KMS-11 (cell line): ENCODE data around the gene AGAP1.

ENCODE experiments used
- H2AFZ ChIP-seq: fragments of 200-600 bp; sonication (generic); 2 replicates; pipeline ENCODE4 v1.6.1; 2016; ENCODE audit warnings: antibody characterized with exemption, mixed run types, low read depth
- H3K27ac ChIP-seq: fragments of 200-600 bp; sonication (generic); 2 replicates; pipeline ENCODE4 v1.6.1; 2016; ENCODE audit warnings: mild to moderate bottlenecking, mixed run types
- H3K27me3 ChIP-seq: fragments of 200-600 bp; sonication (generic); 2 replicates; pipeline ENCODE4 v1.6.1; 2017; ENCODE audit warnings: mild to moderate bottlenecking, low read depth, mixed run types, moderate library complexity; ENCODE audit not compliant: insufficient read depth
- H3K36me3 ChIP-seq: fragments of 200-600 bp; sonication (generic); 2 replicates; pipeline ENCODE4 v1.6.1; 2017; ENCODE audit warnings: mild to moderate bottlenecking, mixed run types; ENCODE audit not compliant: insufficient read depth
- H3K4me1 ChIP-seq: fragments of 200-600 bp; sonication (generic); 2 replicates; pipeline ENCODE4 v1.6.1; 2016; ENCODE audit warnings: mild to moderate bottlenecking, low read depth, mixed run types; ENCODE audit not compliant: poor library complexity, severe bottlenecking
- H3K4me2 ChIP-seq: fragments of 200-600 bp; sonication (generic); 2 replicates; pipeline ENCODE4 v1.7.0; 2016; ENCODE audit warnings: mild to moderate bottlenecking, mixed run types
- H3K4me3 ChIP-seq: fragments of 200-600 bp; sonication (generic); IDR thresholded peaks from 2 replicates; pipeline ENCODE4 v1.6.1; 2017; ENCODE audit warnings: low read depth, low read length, mixed read lengths; ENCODE audit not compliant: insufficient read depth
- H3K79me2 ChIP-seq: fragments of 200-600 bp; sonication (generic); 2 replicates; pipeline ENCODE4 v1.6.1; 2016; ENCODE audit warnings: low read depth, mixed run types; ENCODE audit not compliant: insufficient read depth
- H3K9ac ChIP-seq: fragments of 200-600 bp; sonication (generic); 2 replicates; pipeline ENCODE4 v1.6.1; 2016; ENCODE audit warnings: mild to moderate bottlenecking, mixed run types
- H4K20me1 ChIP-seq: fragments of 200-600 bp; sonication (generic); 2 replicates; pipeline ENCODE4 v1.6.1; 2016; ENCODE audit warnings: mild to moderate bottlenecking, mixed run types; ENCODE audit not compliant: insufficient read depth
- CTCF ChIP-seq: fragments of 200-600 bp; sonication (generic); conservative IDR thresholded peaks from 2 replicates; pipeline ENCODE4 v1.6.1; 2017; ENCODE audit warnings: low read depth, mild to moderate bottlenecking, antibody characterized with exemption, low read length, moderate library complexity, mixed read lengths

AGAP1 gene

GRCh38 chr2:236143811-236144210 lies 650.0 kb downstream of the AGAP1 start:
- Histone ChIP-seq H2AFZ (no peak overlapping the region), H3K79me2 (no peaks in the 10 kb centered on the region), H4K20me1 (no peaks in the 10 kb centered on the region), H3K9ac (no peak overlapping the region), H3K27me3 (no peaks in the 10 kb centered on the region), H3K27ac (no peak overlapping the region), H3K4me1 (no peaks in the 10 kb centered on the region), H3K4me3 (no peak overlapping the region), H3K4me2 (no peak overlapping the region), H3K36me3 (no peaks in the 10 kb centered on the region)
- TF ChIP-seq CTCF, result no peak

- no peaks in the 10 kb centered on the region for H3K36me3 ChIP-seq
- no peaks in the 10 kb centered on the region for H3K79me2 ChIP-seq
- no peak for TF ChIP-seq CTCF
- no peak overlapping the region for H3K27ac ChIP-seq
- no peak overlapping the region for H3K4me2 ChIP-seq
- H3K4me1 ChIP-seq, result no peaks in the 10 kb centered on the region
- H3K27me3 ChIP-seq, result no peaks in the 10 kb centered on the region
- H2AFZ ChIP-seq, result no peak overlapping the region
- no peak overlapping the region for H3K9ac ChIP-seq
- H4K20me1 ChIP-seq, result no peaks in the 10 kb centered on the region
- H3K4me3 ChIP-seq, result no peak overlapping the region
Observed at GRCh38 chr2:236146436-236146835, 652.6 kb downstream of the AGAP1 start.

- Histone ChIP-seq H3K4me2 (no peak overlapping the region), H3K27me3 (no peaks in the 10 kb centered on the region), H4K20me1 (no peaks in the 10 kb centered on the region), H3K27ac (no peak overlapping the region), H3K79me2 (no peaks in the 10 kb centered on the region), H3K36me3 (no peaks in the 10 kb centered on the region), H3K9ac (no peak overlapping the region), H3K4me1 (no peaks in the 10 kb centered on the region), H2AFZ (no peak overlapping the region), H3K4me3 (no peak overlapping the region)
- no peak for TF ChIP-seq CTCF
Observed at GRCh38 chr2:236155406-236155805, 661.6 kb downstream of the AGAP1 start.

GRCh38 chr2:236156095-236156859 lies 662.4 kb downstream of the AGAP1 start:
- Histone ChIP-seq H3K4me1 (no peaks in the 10 kb centered on the region), H3K27ac (no peak overlapping the region), H3K9ac (no peak overlapping the region), H3K27me3 (no peaks in the 10 kb centered on the region), H3K36me3 (no peaks in the 10 kb centered on the region), H3K79me2 (no peaks in the 10 kb centered on the region), H2AFZ (no peak overlapping the region), H3K4me3 (no peak overlapping the region), H4K20me1 (no peaks in the 10 kb centered on the region), H3K4me2 (no peak overlapping the region)
- TF ChIP-seq CTCF, result no peak
